CD4-positive, alpha-beta T cell treated with Interleukin-6 at 100 ng/mL for 8 hours (primary cell): Measurements from ENCODE around the gene TMEM207.

Experiments
- DNase-seq: peaks from one replicate; pipeline ENCODE4 v3.0.0-alpha.2; 2020; ENCODE audit warnings: mixed read lengths, low spot score

Gene TMEM207

GRCh38 chr3:190444006-190444405 lies 5.7 kb downstream of the TMEM207 start:
- no peak for DNase-seq

- no peak for DNase-seq
Measured at GRCh38 chr3:190443257-190443656, 6.4 kb downstream of the TMEM207 start.

- no peak for DNase-seq
Measured at GRCh38 chr3:190442240-190442639, 7.5 kb downstream of the TMEM207 start.

- no peak for DNase-seq
Measured at GRCh38 chr3:190436331-190436730, 13.4 kb downstream of the TMEM207 start.

- no peak for DNase-seq
Measured at GRCh38 chr3:190435618-190436017, 14.1 kb downstream of the TMEM207 start.

- no peak for DNase-seq
Measured at GRCh38 chr3:190433626-190434025, 16.1 kb downstream of the TMEM207 start.

- no peak for DNase-seq
Measured at GRCh38 chr3:190432216-190432615, 17.5 kb downstream of the TMEM207 start.

- DNase-seq: no peak
Measured at GRCh38 chr3:190430906-190431305, 18.8 kb downstream of the TMEM207 start.

- no peak for DNase-seq
Measured at GRCh38 chr3:190429681-190430080, 20.0 kb downstream of the TMEM207 start.

GRCh38 chr3:190426806-190427507 lies 22.7 kb downstream of the TMEM207 start:
- no peak for DNase-seq

GRCh38 chr3:190425833-190426232 lies 23.9 kb downstream of the TMEM207 start:
- no peak for DNase-seq

- peak; percentile 15 for DNase-seq
Measured at GRCh38 chr3:190424478-190425439, 24.9 kb downstream of the TMEM207 start.

GRCh38 chr3:190424108-190424477 lies 25.6 kb downstream of the TMEM207 start:
- DNase-seq: no peak

GRCh38 chr3:190414297-190414696 lies 35.4 kb downstream of the TMEM207 start:
- DNase-seq: no peak

- no peak for DNase-seq
Measured at GRCh38 chr3:190404715-190405114, 45.0 kb downstream of the TMEM207 start.

GRCh38 chr3:190401963-190402362 lies 47.7 kb downstream of the TMEM207 start:
- no peak for DNase-seq

GRCh38 chr3:190399677-190400076 lies 50.0 kb downstream of the TMEM207 start:
- DNase-seq: no peak

- DNase-seq: no peak
Measured at GRCh38 chr3:190397889-190398288, 51.8 kb downstream of the TMEM207 start.

- no peak for DNase-seq
Measured at GRCh38 chr3:190396001-190396400, 53.7 kb downstream of the TMEM207 start.

- DNase-seq: no peak
Measured at GRCh38 chr3:190388703-190389102, 61.0 kb downstream of the TMEM207 start.

- DNase-seq: no peak
Measured at GRCh38 chr3:190387578-190388213, 62.0 kb downstream of the TMEM207 start, which contains the start of gene CLDN16. Gene CLDN16, plus strand, starts transcription at chr3:190388163. Its CDS starts 167 bp downstream, at chr3:190388330.
